HG02970 (cell line): ENCODE measurements around the gene CREB3L2.
"Not testable (repeated sequence)": the region's sequence is repeated elsewhere in the genome, so short reads cannot be mapped to it uniquely, and the experiment has no call there.

Source experiments
- ATAC-seq: cut with Tn5 transposase; IDR thresholded peaks from one replicate; pipeline ENCODE4 v1.9.1; 2021; ENCODE audit warnings: mild to moderate bottlenecking, moderate library complexity, moderate number of reproducible peaks; ENCODE audit not compliant: unreplicated experiment, low FRiP score

CREB3L2 gene

GRCh38 chr7:137850571-137850970, 151.3 kb downstream of the CREB3L2 start:
- no peak for ATAC-seq

GRCh38 chr7:137848095-137848494, 153.8 kb downstream of the CREB3L2 start:
- no peak for ATAC-seq

- no peak for ATAC-seq
Measured at GRCh38 chr7:137847568-137848050, 154.3 kb downstream of the CREB3L2 start.

- ATAC-seq, result no peak
Measured at GRCh38 chr7:137846827-137847567, 154.9 kb downstream of the CREB3L2 start, which contains the start of gene DGKI. TSS of gene DGKI (minus strand) at chr7:137846974.

GRCh38 chr7:137846549-137846826, 155.4 kb downstream of the CREB3L2 start:
- ATAC-seq, result no peak

GRCh38 chr7:137844677-137845425, 157.0 kb downstream of the CREB3L2 start:
- ATAC-seq, result no peak

- no peak for ATAC-seq
Measured at GRCh38 chr7:137839903-137840779, 161.7 kb downstream of the CREB3L2 start.

- ATAC-seq, result no peak
Measured at GRCh38 chr7:137838706-137839315, 163.1 kb downstream of the CREB3L2 start.

GRCh38 chr7:137836541-137836940, 165.3 kb downstream of the CREB3L2 start:
- ATAC-seq, result no peak

- ATAC-seq, result no peak
Measured at GRCh38 chr7:137836113-137836509, 165.8 kb downstream of the CREB3L2 start.

- ATAC-seq, result no peak
Measured at GRCh38 chr7:137835486-137836112, 166.3 kb downstream of the CREB3L2 start.

- ATAC-seq, result no peak
Measured at GRCh38 chr7:137834552-137834951, 167.3 kb downstream of the CREB3L2 start.

GRCh38 chr7:137832990-137833389, 168.9 kb downstream of the CREB3L2 start:
- not testable (repeated sequence) for ATAC-seq

GRCh38 chr7:137832382-137832781, 169.5 kb downstream of the CREB3L2 start:
- no peak for ATAC-seq

- not testable (repeated sequence) for ATAC-seq
Measured at GRCh38 chr7:137831555-137831954, 170.3 kb downstream of the CREB3L2 start.

- no peak for ATAC-seq
Measured at GRCh38 chr7:137829337-137829992, 172.4 kb downstream of the CREB3L2 start.

- ATAC-seq, result no peak
Measured at GRCh38 chr7:137828456-137828855, 173.4 kb downstream of the CREB3L2 start.

GRCh38 chr7:137825489-137825888, 176.4 kb downstream of the CREB3L2 start:
- ATAC-seq, result no peak
